Endothelial cell of umbilical vein (primary cell): ENCODE data around the gene ANKHD1. TPM values are rescaled to one million over a fixed set of nuclear protein-coding genes. Genes with fewer than 3 reads are reported as not detected.

Experiments
- BruUV-seq: library from RNA; stranded (reverse); fragments of 400-500 nt; replicated peaks from 2 replicates; lab custom pipeline; 2021; lab: Mats Ljungman, UMichigan
- CTCF ChIA-PET: fragments of 300-600, 350-600 bp; sonication (Branson Sonifier 250); formaldehyde crosslinking; loops from one replicate; lab custom pipeline; 2021; ENCODE audit warnings: antibody characterized with exemption, inconsistent platforms; lab: Charles Lee
- POLR2A ChIA-PET: fragments of 300-600, 350-600 bp; sonication (Branson Sonifier 250); formaldehyde crosslinking; loops from one replicate; lab custom pipeline; 2021; ENCODE audit warnings: antibody characterized with exemption, inconsistent platforms; lab: Charles Lee
- DNase-seq: peaks from one replicate; pipeline ENCODE4 v3.0.0-alpha.2; 2011; ENCODE audit warnings: low read depth, low spot score
- FAIRE-seq: peaks from 2 replicates; lab custom pipeline; 2011; peaks lifted over from hg19 to GRCh38; lab: Jason Lieb, UNC
- H2AFZ ChIP-seq: 2 replicates; pipeline ENCODE4 v1.6.0; 2012; ENCODE audit warnings: low read depth, low read length, control low read depth, inconsistent platforms
- H3K27ac ChIP-seq: 2 replicates; pipeline ENCODE4 v1.5.1; 2011; ENCODE audit warnings: low read depth, mild to moderate bottlenecking, control low read depth, low read length, moderate library complexity; ENCODE audit not compliant: insufficient read depth
- H3K27me3 ChIP-seq, 2 experiments: 2 replicates each; pipeline versions ENCODE4 v1.6.0 to v1.6.1; 2011; ENCODE audit warnings: low read length in 2 of 2, mixed read lengths in 1 of 2; ENCODE audit not compliant: control insufficient read depth in 2 of 2, insufficient read depth in 2 of 2
- H3K36me3 ChIP-seq, 2 experiments: 2 replicates in 1 of 2; 3 replicates in 1 of 2; pipeline ENCODE4 v1.5.1; 2011; ENCODE audit warnings: low read length in 2 of 2, mild to moderate bottlenecking in 1 of 2, moderate library complexity in 1 of 2; ENCODE audit not compliant: control insufficient read depth in 2 of 2, insufficient read depth in 2 of 2; ENCODE audit errors: extremely low read depth in 1 of 2
- H3K4me1 ChIP-seq: 3 replicates; pipeline ENCODE4 v1.5.1; 2011; ENCODE audit warnings: mild to moderate bottlenecking, low read length; ENCODE audit not compliant: control insufficient read depth, insufficient read depth; ENCODE audit errors: extremely low read depth
- H3K4me2 ChIP-seq: 2 replicates; pipeline ENCODE4 v1.6.1; 2011; ENCODE audit warnings: low read length, control low read depth, mixed read lengths; ENCODE audit not compliant: insufficient read depth
- H3K4me3 ChIP-seq, 3 experiments: fragments of 200-600 bp in 1 of 3; sonication (generic), shearing (Covaris generic) in 1 of 3; replicated peaks in 1 of 3; 2 replicates each; pipeline ENCODE4 v1.5.1; 2011 to 2016; ENCODE audit warnings: control low read depth in 3 of 3, low read length in 3 of 3, mild to moderate bottlenecking in 2 of 3, inconsistent platforms in 1 of 3, low read depth in 1 of 3, moderate library complexity in 1 of 3; ENCODE audit not compliant: insufficient read depth in 1 of 3
- H3K79me2 ChIP-seq: 2 replicates; pipeline ENCODE4 v1.6.0; 2012; ENCODE audit warnings: low read length, inconsistent platforms; ENCODE audit not compliant: control insufficient read depth, insufficient read depth
- H3K9ac ChIP-seq: replicated peaks from 2 replicates; pipeline ENCODE3; 2011; ENCODE audit warnings: low read length, control low read depth; ENCODE audit not compliant: insufficient read depth; ENCODE audit errors: extremely low read depth
- H3K9me1 ChIP-seq: replicated peaks from 3 replicates; pipeline ENCODE4 v1.6.0; 2011; ENCODE audit warnings: mild to moderate bottlenecking, low read length; ENCODE audit not compliant: control insufficient read depth, insufficient read depth; ENCODE audit errors: extremely low read depth
- H3K9me3 ChIP-seq: replicated peaks from 2 replicates; pipeline ENCODE4 v1.5.1; 2012; ENCODE audit warnings: low read length, inconsistent platforms; ENCODE audit not compliant: control insufficient read depth, insufficient read depth
- H4K20me1 ChIP-seq: replicated peaks from 2 replicates; pipeline ENCODE3; 2011; ENCODE audit warnings: mild to moderate bottlenecking, low read length; ENCODE audit not compliant: control insufficient read depth, insufficient read depth; ENCODE audit errors: extremely low read depth
- CTCF ChIP-seq, 2 donors: IDR thresholded peaks; 1 replicate in 1 of 2; 2 replicates in 1 of 2; pipeline ENCODE4 v1.5.1; 2011; ENCODE audit warnings: low read length in 2 of 2, mild to moderate bottlenecking in 2 of 2, moderate library complexity in 2 of 2, control low read depth in 1 of 2, inconsistent platforms in 1 of 2, low read depth in 1 of 2; ENCODE audit not compliant: insufficient read depth in 1 of 2; ENCODE audit errors: extremely low read depth in 1 of 2
- EZH2 ChIP-seq: IDR thresholded peaks from 2 replicates; pipeline ENCODE4 v1.6.1; 2012; ENCODE audit warnings: borderline replicate concordance, low read depth, mild to moderate bottlenecking, moderate library complexity, low read length, inconsistent platforms; ENCODE audit not compliant: severe bottlenecking
- FOS ChIP-seq: IDR thresholded peaks from 2 replicates; pipeline ENCODE4 v1.6.1; 2011; ENCODE audit warnings: mild to moderate bottlenecking, low read length, moderate library complexity, borderline replicate concordance; ENCODE audit not compliant: insufficient read depth
- GATA2 ChIP-seq: IDR thresholded peaks from 2 replicates; pipeline ENCODE4 v1.7.0; 2011; ENCODE audit warnings: low read depth, mild to moderate bottlenecking, moderate library complexity, mixed read lengths, low read length; ENCODE audit not compliant: insufficient read length, insufficient read depth
- JUN ChIP-seq: IDR thresholded peaks from 2 replicates; pipeline ENCODE4 v1.6.1; 2011; ENCODE audit warnings: borderline replicate concordance, low read depth; ENCODE audit not compliant: insufficient read length, insufficient read depth
- MYC ChIP-seq: IDR thresholded peaks from one replicate; pipeline ENCODE4 v1.6.1; 2011; ENCODE audit warnings: mild to moderate bottlenecking, low read depth, low read length
- POLR2A ChIP-seq: IDR thresholded peaks from 2 replicates; pipeline ENCODE4 v1.6.1; 2012; ENCODE audit warnings: low read depth, mild to moderate bottlenecking, control low read depth, low read length
- POLR2AphosphoS5 ChIP-seq: IDR thresholded peaks from 2 replicates; pipeline ENCODE4 v1.6.1; 2012; ENCODE audit warnings: low read depth, mild to moderate bottlenecking, control low read depth, low read length, moderate library complexity; ENCODE audit not compliant: insufficient read depth
- dilution Hi-C: fragments of 300-500 bp; cut with MboI; formaldehyde crosslinking; loops from one replicate; pipeline ENCODE4 v1.15.0; 2019; ENCODE audit warnings: low sequenced_read_pairs; ENCODE audit not compliant: extremely low pct_ligation_motif_present
- intact Hi-C: fragments of 100-400 bp; cut with micrococcal nuclease; formaldehyde crosslinking; loops from one replicate; pipeline ENCODE4 v1.10.0; 2022
- polyA plus RNA-seq, 4 experiments: library from polyadenylated mRNA; depleted of rRNA in 3 of 4; stranded (reverse) in 3 of 4; unstranded in 1 of 4; fragments of >200 nt; gene quantifications; 2 replicates each; pipeline versions ENCODE4 v1.2.1 to v1.2.3, GENCODE V29; 2011 to 2012; ENCODE audit warnings: missing spikeins in 1 of 4
- total RNA-seq: library from RNA; stranded (reverse); gene quantifications from 2 replicates; pipeline ENCODE4 v1.2.3, GENCODE V29; 2021
- TF ChIP-seq, protein P1 (sequence below): IDR thresholded peaks from 2 replicates; pipeline ENCODE4 v1.6.1; 2011; ENCODE audit not compliant: insufficient read depth, insufficient read length

Gene ANKHD1
- total and polyA plus RNA-seq, 2 donors (not counting 3 experiments of a cell fraction or from before 2014, with no cell fraction given), result 56.1 to 87.0 TPM

GRCh38 chr5:140548300-140548688 is 146.7 kb downstream of the ANKHD1 start:
- FAIRE-seq (peak; percentile 55), DNase-seq (no peak)
- Histone ChIP-seq H3K4me2 (no peak overlapping the region), H3K9me1 (no peaks in the 10 kb centered on the region), H4K20me1 (no peaks in the 10 kb centered on the region), H3K9ac (no peak overlapping the region), H3K27me3 (no peaks in the 10 kb centered on the region), H3K79me2 (peaks cover 5% of the 10 kb centered on the region), H3K4me1 (peaks cover 24% of the 10 kb centered on the region), H3K4me3 (no peak overlapping the region), H3K9me3 (no peaks in the 10 kb centered on the region), H2AFZ (no peak overlapping the region), H3K27ac (no peak overlapping the region), H3K36me3 (peaks cover 10 to 11% of the 10 kb centered on the region in 2 experiments)
- no TSS peak for BruUV-seq
- dilution Hi-C loops (no loop called here), intact Hi-C loops (no loop called here)
- CTCF ChIA-PET, result interaction anchor here (1.0 to 3.9 kb wide), 13 partner anchors 10 to 175 kb away, joined by 3 to 50 read pairs (median 5); partner anchors contain the start of genes ANKHD1, CD14, SRA1 and TMCO6
- POLR2A ChIA-PET, result interaction anchor here (1.7 to 2.6 kb wide), 3 partner anchors 9 to 146 kb away, joined by 4 to 14 read pairs (median 7); partner anchors contain the start of genes IK, NDUFA2 and SRA1
- TF ChIP-seq JUN, result no peak
- no peak for TF ChIP-seq EZH2
- no peak for TF ChIP-seq POLR2A
- no peak for TF ChIP-seq GATA2
- TF ChIP-seq, protein P1, sequence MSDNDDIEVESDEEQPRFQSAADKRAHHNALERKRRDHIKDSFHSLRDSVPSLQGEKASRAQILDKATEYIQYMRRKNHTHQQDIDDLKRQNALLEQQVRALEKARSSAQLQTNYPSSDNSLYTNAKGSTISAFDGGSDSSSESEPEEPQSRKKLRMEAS, result no peak
- no peak for TF ChIP-seq FOS
- no peak for TF ChIP-seq MYC
- no peak for TF ChIP-seq CTCF (IDR thresholded peaks at IDR 0.05; ENCODE audit: extremely low read depth in 1 of 2, insufficient read depth in 1 of 2, low read depth in 1 of 2, low read length in 2 of 2)
- no peak for TF ChIP-seq POLR2AphosphoS5
